NCI-H2171 (cell line): Measurements from ENCODE around the gene DDAH1.

ENCODE experiments used
- DNase-seq: peaks from one replicate; lab custom pipeline; 2025; lab: John Stamatoyannopoulos, UW

DDAH1 gene

GRCh38 chr1:85393490-85393889 is 71.5 kb downstream of the DDAH1 start:
- DNase-seq: no peak

- no peak for DNase-seq
Measured at GRCh38 chr1:85388416-85388815, 76.5 kb downstream of the DDAH1 start.

- no peak for DNase-seq
Measured at GRCh38 chr1:85387781-85388180, 77.2 kb downstream of the DDAH1 start.

- no peak for DNase-seq
Measured at GRCh38 chr1:85386068-85386722, 78.8 kb downstream of the DDAH1 start.

- no peak for DNase-seq
Measured at GRCh38 chr1:85379203-85380136, 85.5 kb downstream of the DDAH1 start.

GRCh38 chr1:85378534-85378933 is 86.4 kb downstream of the DDAH1 start:
- no peak for DNase-seq

- DNase-seq: no peak
Measured at GRCh38 chr1:85376356-85376755, 88.6 kb downstream of the DDAH1 start.

GRCh38 chr1:85375493-85375892 is 89.5 kb downstream of the DDAH1 start:
- no peak for DNase-seq

- no peak for DNase-seq
Measured at GRCh38 chr1:85374160-85374559, 90.8 kb downstream of the DDAH1 start.

- DNase-seq: no peak
Measured at GRCh38 chr1:85373378-85373708, 91.6 kb downstream of the DDAH1 start.

- no peak for DNase-seq
Measured at GRCh38 chr1:85372683-85373377, 92.1 kb downstream of the DDAH1 start.

- no peak for DNase-seq
Measured at GRCh38 chr1:85371021-85371420, 93.9 kb downstream of the DDAH1 start.

GRCh38 chr1:85368073-85368770 is 96.7 kb downstream of the DDAH1 start:
- no peak for DNase-seq

- DNase-seq: no peak
Measured at GRCh38 chr1:85366391-85367170, 98.4 kb downstream of the DDAH1 start.

GRCh38 chr1:85365851-85366250 is 99.1 kb downstream of the DDAH1 start:
- DNase-seq: no peak

GRCh38 chr1:85363521-85363920 is 101.4 kb downstream of the DDAH1 start:
- DNase-seq: no peak

GRCh38 chr1:85363092-85363491 is 101.9 kb downstream of the DDAH1 start:
- no peak for DNase-seq

GRCh38 chr1:85361606-85362296 is 103.2 kb downstream of the DDAH1 start:
- DNase-seq: no peak

- no peak for DNase-seq
Measured at GRCh38 chr1:85360730-85361493, 104.0 kb downstream of the DDAH1 start.
